ENCODE measurements around the gene TSNAXIP1.

Gene TSNAXIP1

GRCh38 chr16:67806428-67807147 lies at the start of gene TSNAXIP1, which contains the start of gene RANBP10:
Gene TSNAXIP1 (plus strand): TSS chr16:67806889. CDS start chr16:67807150, 261 bp downstream.
Gene RANBP10 (minus strand): TSS chr16:67806560. CDS start chr16:67806536, 24 bp downstream.
- peak; percentile 95 for DNase-seq

- DNase-seq, result no peak
Observed at GRCh38 chr16:67758006-67758405, 48.7 kb upstream of the TSNAXIP1 start.

GRCh38 chr16:67758966-67759365 lies 47.7 kb upstream of the TSNAXIP1 start:
- DNase-seq, result no peak

- no peak for DNase-seq
Observed at GRCh38 chr16:67760206-67760955, 46.3 kb upstream of the TSNAXIP1 start.

- DNase-seq, result no peak
Observed at GRCh38 chr16:67760956-67761230, 45.8 kb upstream of the TSNAXIP1 start.

- no peak for DNase-seq
Observed at GRCh38 chr16:67761924-67762323, 44.8 kb upstream of the TSNAXIP1 start.

- no peak for DNase-seq
Observed at GRCh38 chr16:67762385-67762784, 44.3 kb upstream of the TSNAXIP1 start.

- no peak for DNase-seq
Observed at GRCh38 chr16:67763066-67763465, 43.6 kb upstream of the TSNAXIP1 start.

GRCh38 chr16:67764158-67764667 lies 42.5 kb upstream of the TSNAXIP1 start:
- DNase-seq, result no peak

- no peak for DNase-seq
Observed at GRCh38 chr16:67766291-67766690, 40.4 kb upstream of the TSNAXIP1 start.

- DNase-seq, result no peak
Observed at GRCh38 chr16:67767953-67768352, 38.7 kb upstream of the TSNAXIP1 start.

- no peak for DNase-seq
Observed at GRCh38 chr16:67770346-67770991, 36.2 kb upstream of the TSNAXIP1 start.

GRCh38 chr16:67773099-67773498 lies 33.6 kb upstream of the TSNAXIP1 start:
- DNase-seq, result no peak

GRCh38 chr16:67773569-67774456 lies 32.9 kb upstream of the TSNAXIP1 start:
- no peak for DNase-seq

- DNase-seq, result no peak
Observed at GRCh38 chr16:67774457-67774853, 32.2 kb upstream of the TSNAXIP1 start.

- DNase-seq, result no peak
Observed at GRCh38 chr16:67775273-67775672, 31.4 kb upstream of the TSNAXIP1 start.

GRCh38 chr16:67779256-67780014 lies 27.3 kb upstream of the TSNAXIP1 start:
- no peak for DNase-seq

- DNase-seq, result no peak
Observed at GRCh38 chr16:67780847-67781564, 25.7 kb upstream of the TSNAXIP1 start.

GRCh38 chr16:67781565-67781921 lies 25.1 kb upstream of the TSNAXIP1 start:
- no peak for DNase-seq

- no peak for DNase-seq
Observed at GRCh38 chr16:67782567-67783352, 23.9 kb upstream of the TSNAXIP1 start.

- DNase-seq, result no peak
Observed at GRCh38 chr16:67783353-67783725, 23.4 kb upstream of the TSNAXIP1 start.
